Pancreas (tissue), 10 donors: ENCODE results near the gene OR8B8. TPM values are rescaled to one million over a fixed set of nuclear protein-coding genes. Genes with fewer than 3 reads are reported as not detected.

Experiments used
- ATAC-seq, 4 donors: fragments of 200-7000 bp; cut with Tn5 transposase; one replicate each; pipeline versions ENCODE4 v1.8.0 to v1.9.1; 2020; ENCODE audit warnings: mild to moderate bottlenecking in 4 of 4, moderate library complexity in 4 of 4
- DNase-seq, 6 donors: peaks; one replicate each; pipeline ENCODE4 v3.0.0-alpha.2; 2020
- FAIRE-seq: peaks from 2 replicates; lab custom pipeline; 2012; peaks lifted over from hg19 to GRCh38; lab: Jason Lieb, UNC
- H3K27ac ChIP-seq, 4 donors: fragments of 200-600 bp; sonication (generic); 1 replicate in 3 of 4; 2 replicates in 1 of 4; pipeline versions ENCODE4 v1.5.0 to v1.8.0; 2020
- H3K27me3 ChIP-seq, 4 donors: fragments of 200-600 bp; one replicate each; pipeline ENCODE4 v1.8.0; 2021
- H3K36me3 ChIP-seq, 3 donors: fragments of 200-600 bp; sonication (generic) in 1 of 3; one replicate each; pipeline versions ENCODE4 v1.5.0 to v1.8.0; 2020 to 2021
- H3K4me1 ChIP-seq, 3 donors: fragments of 200-600 bp; one replicate each; pipeline ENCODE4 v1.8.0; 2021
- H3K4me3 ChIP-seq, 4 donors: fragments of 200-600 bp; sonication (generic) in 2 of 4; one replicate each; pipeline versions ENCODE4 v1.5.0 to v1.8.0; 2020 to 2021
- H3K9me3 ChIP-seq, 4 donors: fragments of 200-600 bp; one replicate each; pipeline ENCODE4 v1.8.0; 2021
- CTCF ChIP-seq, 4 donors: fragments of 200-600 bp; sonication (generic) in 3 of 4; IDR thresholded peaks; one replicate each; pipeline versions ENCODE4 v1.5.0 to v1.8.0; 2021; ENCODE audit warnings: antibody characterized with exemption in 4 of 4
- WGBS, 2 donors: extraction: QIAGEN DNeasy Blood & Tissue Kit; methylation state at CpG; one replicate each; pipeline ENCODE4 v1.1.7; 2013; 5-methylcytosine and 5-hydroxymethylcytosine counted together
- intact Hi-C, 3 donors: fragments of 100-400 bp; cut with DNase I; formaldehyde crosslinking; loops; one replicate each; pipeline versions ENCODE4 v1.11.1 to v1.14.2; 2022
- polyA plus RNA-seq, 2 donors: library from polyadenylated mRNA; stranded (reverse); fragments of 200-250 nt; gene quantifications; one replicate each; pipeline ENCODE4 v1.2.3, GENCODE V29; 2013
- total RNA-seq, 6 donors: library from RNA; stranded (reverse); fragmentation: NEBNext Ultra II Directional in 4 of 6; extraction: Animal tissue kit (Norgen Biotek cat#: 25700) in 4 of 6; gene quantifications; one replicate each; pipeline versions ENCODE4 v1.2.1 to v1.2.4, GENCODE V29; 2021 to 2023
- donor health status: healthy with polysubstance abuse.
- donor health status: DM: no; HTN: no; CAD: no; lungs with moderate emphysema.
- donor health status: DM: no; HTN: no; CAD: no.
- donor health status: control.
- donor health status: control.
- donor health status: Bipolar disorder and iron deficiency.
- donor health status: DM: yes; HTN: yes; CAD: no.
- donor health status: DM: no; HTN: no; CAD: no.
- donor health status: DM: no; HTN: no; CAD: no.
- donor health status: DM: yes; HTN: yes; CAD: no.

Gene OR8B8
- total and polyA plus RNA-seq, 8 donors = not detected

- Histone ChIP-seq H3K36me3 (no peaks in the 10 kb centered on the region), H3K4me3 (no peak overlapping the region), H3K27ac (no peak overlapping the region), H3K9me3 (no peaks in the 10 kb centered on the region), H3K27me3 (no peaks in the 10 kb centered on the region), H3K4me1 (no peaks in the 10 kb centered on the region)
- FAIRE-seq = no peak
- 22 to 26% methylated on average over 2 of the region's 2 CpGs for WGBS, 2 donors
- ATAC-seq = no peak
- intact Hi-C loops = no loop called here
- no peak for DNase-seq
- TF ChIP-seq CTCF (IDR thresholded peaks at IDR 0.05) = no peak
Observed at GRCh38 chr11:124442847-124443246, 2.6 kb downstream of the OR8B8 start.

DNA sequence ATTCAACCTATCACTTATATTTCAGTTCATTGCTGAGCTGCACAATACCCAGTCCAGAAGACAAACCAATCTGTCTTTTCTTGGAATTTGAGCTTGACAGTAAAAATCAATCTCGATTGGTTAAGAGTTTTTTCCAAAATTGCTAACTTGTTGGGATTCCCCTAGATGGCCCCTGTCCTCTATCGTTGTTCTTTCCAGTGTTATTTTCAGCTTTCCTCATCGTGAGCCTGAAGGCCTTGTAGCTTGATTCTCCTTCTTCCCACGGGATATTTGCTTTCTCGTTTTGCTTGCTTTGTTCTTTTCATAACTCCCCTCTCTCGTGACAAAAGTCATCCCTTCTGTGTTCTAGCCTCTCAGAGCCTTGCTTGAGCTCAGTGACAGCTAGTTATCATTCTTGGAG is 3.1 kb downstream of the OR8B8 start:
- Histone ChIP-seq H3K4me3 (no peak overlapping the region), H3K27me3 (no peaks in the 10 kb centered on the region), H3K27ac (no peak overlapping the region), H3K36me3 (no peaks in the 10 kb centered on the region), H3K9me3 (no peaks in the 10 kb centered on the region), H3K4me1 (no peaks in the 10 kb centered on the region)
- DNase-seq (no peak), FAIRE-seq (no peak), ATAC-seq (no peak)
- no peak for TF ChIP-seq CTCF (IDR thresholded peaks at IDR 0.05)
- intact Hi-C loops = no loop called here
- 25 to 32% methylated on average over 6 of the region's 6 CpGs for WGBS, 2 donors

GRCh38 chr11:124441519-124441918 is 4.0 kb downstream of the OR8B8 start:
- TF ChIP-seq CTCF (IDR thresholded peaks at IDR 0.05) = no peak
- ATAC-seq = no peak
- 74% methylated on average over 7 of the region's 7 CpGs for WGBS, 2 donors
- DNase-seq = no peak
- Histone ChIP-seq H3K27ac (no peak overlapping the region), H3K4me3 (no peak overlapping the region), H3K27me3 (peaks cover 0 to 2% (median 0%) of the 10 kb centered on the region in 4 donors), H3K36me3 (no peaks in the 10 kb centered on the region), H3K9me3 (no peaks in the 10 kb centered on the region), H3K4me1 (no peaks in the 10 kb centered on the region)
- FAIRE-seq = no peak
- intact Hi-C loops = no loop called here

DNA sequence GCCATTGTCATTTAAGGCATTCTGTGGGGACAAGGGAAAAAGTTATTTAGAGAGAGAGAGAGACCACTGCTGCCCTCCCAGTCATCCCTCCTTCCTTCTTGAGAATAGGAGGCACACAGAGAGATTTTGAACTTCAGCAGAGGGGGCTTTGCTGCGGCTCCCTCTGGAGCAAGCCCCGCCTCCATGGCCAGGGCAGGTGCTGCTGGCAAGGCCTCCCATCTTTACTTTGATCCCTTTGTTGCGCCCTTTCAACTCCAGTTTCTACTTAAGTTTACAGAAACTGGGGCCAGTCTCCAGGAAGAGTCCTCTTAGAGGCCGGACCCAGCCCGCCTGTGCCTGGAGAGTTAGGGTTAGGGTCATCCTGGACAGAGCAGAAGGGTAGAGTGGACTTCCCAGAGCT is 4.4 kb downstream of the OR8B8 start:
- H3K27ac ChIP-seq = no peak overlapping the region
- H3K4me3 ChIP-seq = no peak overlapping the region
- TF ChIP-seq CTCF (IDR thresholded peaks at IDR 0.05) = no peak
- no peak for ATAC-seq
- DNase-seq = no peak
- no peaks in the 10 kb centered on the region for H3K9me3 ChIP-seq
- no peaks in the 10 kb centered on the region for H3K36me3 ChIP-seq
- 76 to 79% methylated on average over 5 of the region's 5 CpGs for WGBS, 2 donors
- FAIRE-seq = no peak
- intact Hi-C loops = no loop called here
- H3K27me3 ChIP-seq = peaks cover 0 to 4% (median 0%) of the 10 kb centered on the region in 4 donors
- no peaks in the 10 kb centered on the region for H3K4me1 ChIP-seq

GRCh38 chr11:124440608-124441007 is 4.9 kb downstream of the OR8B8 start:
- intact Hi-C loops = no loop called here
- FAIRE-seq = no peak
- no peak for ATAC-seq

More at GRCh38 chr11:124440608-124441007, 4.9 kb downstream of the OR8B8 start:
- no peaks in the 10 kb centered on the region for H3K36me3 ChIP-seq
- no peak overlapping the region for H3K27ac ChIP-seq
- H3K4me3 ChIP-seq = no peak overlapping the region
- peaks cover 0 to 4% (median 0%) of the 10 kb centered on the region in 4 donors for H3K27me3 ChIP-seq
- H3K9me3 ChIP-seq = no peaks in the 10 kb centered on the region
- DNase-seq = no peak
- TF ChIP-seq CTCF (IDR thresholded peaks at IDR 0.05) = no peak
- no peaks in the 10 kb centered on the region for H3K4me1 ChIP-seq
- WGBS, 2 donors = 64 to 71% methylated on average over 4 of the region's 4 CpGs
